ENCODE data around the gene BUB3. TPM values are rescaled to one million over a fixed set of nuclear protein-coding genes. Genes with fewer than 3 reads are reported as not detected.

BUB3 gene
- total and polyA plus RNA-seq, 2 of the 13 experiments (the other 11 are each of a cell fraction or from before 2014, with no cell fraction given): 174 to 188 TPM

GRCh38 chr10:123154092-123154710 lies at the start of gene BUB3 (continued):
- TF ChIP-seq ZBTB40 (IDR thresholded peaks at IDR 0.05) (peak; percentile 37; the same call in 1 of the 2 replicates), ZBTB40 (CRISPR knock-in tag; IDR thresholded peaks at IDR 0.05) (no peak), SMARCE1 (IDR thresholded peaks at IDR 0.05; ENCODE audit: borderline replicate concordance) (no peak), ZNF629 (CRISPR knock-in tag; conservative IDR thresholded peaks at IDR 0.05) (no peak), AHR (CRISPR knock-in tag; IDR thresholded peaks at IDR 0.05) (0 out of 2 replicates have a peak, but pooled peaks have one; percentile 7), BRD4 (CRISPR knock-in tag; IDR thresholded peaks at IDR 0.05) (no peak), ZNF20 (CRISPR knock-in tag; IDR thresholded peaks at IDR 0.05) (no peak), ZMAT5 (CRISPR knock-in tag; IDR thresholded peaks at IDR 0.05; ENCODE audit: borderline replicate concordance, low read depth) (no peak), AKAP8 (CRISPR knock-in tag; IDR thresholded peaks at IDR 0.05) (no peak), HOMEZ (CRISPR knock-in tag; IDR thresholded peaks at IDR 0.05; ENCODE audit: low read depth) (0 out of 2 replicates have a peak, but pooled peaks have one; percentile 11), RAD51 (IDR thresholded peaks at IDR 0.05; ENCODE audit: borderline replicate concordance) (peak; percentile 92), ZNF33B (CRISPR knock-in tag; IDR thresholded peaks at IDR 0.05) (no peak), KLF11 (CRISPR knock-in tag; IDR thresholded peaks at IDR 0.05) (peak; percentile 48; the same call in 1 of the 2 replicates), KAT8 (CRISPR knock-in tag; IDR thresholded peaks at IDR 0.05) (peak; percentile 80), MEIS1 (CRISPR knock-in tag; IDR thresholded peaks at IDR 0.05; ENCODE audit: borderline replicate concordance) (no peak; the same call in 1 of the 2 replicates), SP4 (CRISPR knock-in tag; IDR thresholded peaks at IDR 0.05) (peak; percentile 81), ADNP (CRISPR knock-in tag; IDR thresholded peaks at IDR 0.05) (no peak)

Measured in HepG2 (cell line).